Natural killer cell (primary cell): ENCODE results near the gene FBLN1. TPM values are rescaled to one million over a fixed set of nuclear protein-coding genes. Genes with fewer than 3 reads are reported as not detected.

Source experiments
- ATAC-seq, 3 donors: fragments of 150-1000 bp in 2 of 3; fragments of 200-7000 bp in 1 of 3; cut with Tn5 transposase; 1 replicate in 1 of 3; 2 replicates in 2 of 3; pipeline ENCODE4 v1.10.0; 2021; ENCODE audit warnings: mild to moderate bottlenecking in 2 of 3, moderate library complexity in 2 of 3
- DNase-seq, 2 donors: peaks; one replicate each; pipeline versions ENCODE4 v3.0.0 to v3.0.0-alpha.2; 2013 to 2021; ENCODE audit warnings: mixed read lengths in 1 of 2
- H3K27ac ChIP-seq: one replicate; pipeline ENCODE4 v1.5.1; 2013; ENCODE audit warnings: mild to moderate bottlenecking, low read length
- H3K27me3 ChIP-seq: one replicate; pipeline ENCODE4 v1.6.1; 2013; ENCODE audit warnings: low read length; ENCODE audit not compliant: control insufficient read depth, insufficient read depth
- H3K36me3 ChIP-seq: one replicate; pipeline ENCODE4 v1.6.1; 2013; ENCODE audit warnings: low read length; ENCODE audit not compliant: control insufficient read depth, insufficient read depth
- H3K4me1 ChIP-seq: one replicate; pipeline ENCODE4 v1.6.1; 2013; ENCODE audit warnings: low read length; ENCODE audit not compliant: control insufficient read depth, insufficient read depth
- H3K4me3 ChIP-seq: one replicate; pipeline ENCODE4 v1.5.1; 2013; ENCODE audit warnings: low read length
- H3K9me3 ChIP-seq: one replicate; pipeline ENCODE4 v1.6.1; 2013; ENCODE audit warnings: low read length; ENCODE audit not compliant: control insufficient read depth, insufficient read depth
- H3K27ac Mint-ChIP-seq, 2 donors: one replicate each; pipeline ENCODE4 v1.8.0; 2022; ENCODE audit warnings: mild to moderate bottlenecking in 2 of 2, mixed read lengths in 2 of 2, moderate library complexity in 1 of 2
- H3K27me3 Mint-ChIP-seq, 2 donors: one replicate each; pipeline ENCODE4 v1.8.0; 2022; ENCODE audit warnings: low read depth in 2 of 2, mixed read lengths in 2 of 2
- H3K36me3 Mint-ChIP-seq: one replicate; pipeline ENCODE4 v1.8.0; 2022; ENCODE audit warnings: mixed read lengths
- H3K4me1 Mint-ChIP-seq, 2 donors: one replicate each; pipeline ENCODE4 v1.8.0; 2022; ENCODE audit warnings: mixed read lengths in 2 of 2
- H3K4me3 Mint-ChIP-seq: one replicate; pipeline ENCODE4 v1.8.0; 2022; ENCODE audit warnings: mild to moderate bottlenecking, moderate library complexity, mixed read lengths
- H3K9me3 Mint-ChIP-seq, 2 donors: one replicate each; pipeline ENCODE4 v1.8.0; 2022; ENCODE audit warnings: mixed read lengths in 2 of 2
- WGBS: methylation state at CpG from one replicate; pipeline ENCODE4 v1.1.7; 2013; ENCODE audit warnings: missing lambda C conversion rate; ENCODE audit not compliant: insufficient coverage; 5-methylcytosine and 5-hydroxymethylcytosine counted together
- intact Hi-C: fragments of 100-400 bp; cut with micrococcal nuclease; formaldehyde crosslinking; loops from one replicate; pipeline ENCODE4 v1.14.2; 2022
- total RNA-seq, 4 donors: library from RNA; stranded (reverse); fragments of 120-200 nt in 1 of 4; gene quantifications; one replicate each; pipeline versions ENCODE4 v1.2.3 to v1.2.4, GENCODE V29; 2013 to 2022
- TF ChIP-seq, protein P1 (sequence below): fragments of 200-600 bp; IDR thresholded peaks from one replicate; pipeline ENCODE4 v1.8.0; 2022; ENCODE audit warnings: antibody characterized with exemption

The FBLN1 gene
- total RNA-seq, 3 donors from 2014 or later (not counting 1 experiment from before 2014, with no cell fraction given) = 0.58 TPM; not detected in 2

- Mint-ChIP-seq H3K4me1 (no peaks in the 10 kb centered on the region), H3K27me3 (no peaks in the 10 kb centered on the region), H3K9me3 (no peaks in the 10 kb centered on the region), H3K27ac (no peak overlapping the region), H3K36me3 (no peaks in the 10 kb centered on the region), H3K4me3 (no peak overlapping the region)
- no peak for ATAC-seq
- WGBS = 76% methylated on average over 6 of the region's 6 CpGs
- no peak for DNase-seq
- Histone ChIP-seq H3K4me3 (no peak overlapping the region), H3K36me3 (no peaks in the 10 kb centered on the region), H3K27me3 (no peaks in the 10 kb centered on the region), H3K9me3 (no peaks in the 10 kb centered on the region), H3K27ac (no peak overlapping the region), H3K4me1 (peaks cover 3% of the 10 kb centered on the region)
- intact Hi-C loops = no loop called here
- TF ChIP-seq, protein P1, sequence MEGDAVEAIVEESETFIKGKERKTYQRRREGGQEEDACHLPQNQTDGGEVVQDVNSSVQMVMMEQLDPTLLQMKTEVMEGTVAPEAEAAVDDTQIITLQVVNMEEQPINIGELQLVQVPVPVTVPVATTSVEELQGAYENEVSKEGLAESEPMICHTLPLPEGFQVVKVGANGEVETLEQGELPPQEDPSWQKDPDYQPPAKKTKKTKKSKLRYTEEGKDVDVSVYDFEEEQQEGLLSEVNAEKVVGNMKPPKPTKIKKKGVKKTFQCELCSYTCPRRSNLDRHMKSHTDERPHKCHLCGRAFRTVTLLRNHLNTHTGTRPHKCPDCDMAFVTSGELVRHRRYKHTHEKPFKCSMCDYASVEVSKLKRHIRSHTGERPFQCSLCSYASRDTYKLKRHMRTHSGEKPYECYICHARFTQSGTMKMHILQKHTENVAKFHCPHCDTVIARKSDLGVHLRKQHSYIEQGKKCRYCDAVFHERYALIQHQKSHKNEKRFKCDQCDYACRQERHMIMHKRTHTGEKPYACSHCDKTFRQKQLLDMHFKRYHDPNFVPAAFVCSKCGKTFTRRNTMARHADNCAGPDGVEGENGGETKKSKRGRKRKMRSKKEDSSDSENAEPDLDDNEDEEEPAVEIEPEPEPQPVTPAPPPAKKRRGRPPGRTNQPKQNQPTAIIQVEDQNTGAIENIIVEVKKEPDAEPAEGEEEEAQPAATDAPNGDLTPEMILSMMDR = no peak
These were observed 45.0 kb downstream of the FBLN1 start for GRCh38 chr22:45547731-45548130.

- H3K9me3 ChIP-seq = no peaks in the 10 kb centered on the region
- DNase-seq = no peak
- Mint-ChIP-seq H3K4me1 (no peaks in the 10 kb centered on the region), H3K36me3 (no peaks in the 10 kb centered on the region), H3K9me3 (no peaks in the 10 kb centered on the region), H3K27me3 (peaks cover 0 to 2% of the 10 kb centered on the region in 2 donors), H3K27ac (no peak overlapping the region), H3K4me3 (no peak overlapping the region)
- H3K4me3 ChIP-seq = no peak overlapping the region
- no peak overlapping the region for H3K27ac ChIP-seq
- TF ChIP-seq, protein P1 = no peak
- no peak for ATAC-seq
- no peaks in the 10 kb centered on the region for H3K36me3 ChIP-seq
- 88% methylated on average over 18 of the region's 18 CpGs for WGBS
- no peaks in the 10 kb centered on the region for H3K27me3 ChIP-seq
- intact Hi-C loops = no loop called here
- peaks cover 3% of the 10 kb centered on the region for H3K4me1 ChIP-seq
These were observed 45.7 kb downstream of the FBLN1 start for GRCh38 chr22:45548247-45548840.

GRCh38 chr22:45548991-45549761, 46.5 kb downstream of the FBLN1 start:
- Histone ChIP-seq H3K4me1 (no peaks in the 10 kb centered on the region), H3K27ac (no peak overlapping the region), H3K36me3 (no peaks in the 10 kb centered on the region), H3K9me3 (no peaks in the 10 kb centered on the region), H3K27me3 (no peaks in the 10 kb centered on the region), H3K4me3 (no peak overlapping the region)
- Mint-ChIP-seq H3K27ac (no peak overlapping the region), H3K4me1 (no peaks in the 10 kb centered on the region), H3K27me3 (peaks cover 2 to 7% of the 10 kb centered on the region in 2 donors), H3K4me3 (no peak overlapping the region), H3K36me3 (no peaks in the 10 kb centered on the region), H3K9me3 (no peaks in the 10 kb centered on the region)
- WGBS = 84% methylated on average over 17 of the region's 17 CpGs
- no peak for DNase-seq
- intact Hi-C loops = no loop called here
- TF ChIP-seq, protein P1 = no peak
- ATAC-seq = no peak
